ENCODE results near the gene ANKRD44.
A peak's percentile ranks its signal among the peaks of the same experiment; 100 is the strongest.

The ANKRD44 gene

DNA sequence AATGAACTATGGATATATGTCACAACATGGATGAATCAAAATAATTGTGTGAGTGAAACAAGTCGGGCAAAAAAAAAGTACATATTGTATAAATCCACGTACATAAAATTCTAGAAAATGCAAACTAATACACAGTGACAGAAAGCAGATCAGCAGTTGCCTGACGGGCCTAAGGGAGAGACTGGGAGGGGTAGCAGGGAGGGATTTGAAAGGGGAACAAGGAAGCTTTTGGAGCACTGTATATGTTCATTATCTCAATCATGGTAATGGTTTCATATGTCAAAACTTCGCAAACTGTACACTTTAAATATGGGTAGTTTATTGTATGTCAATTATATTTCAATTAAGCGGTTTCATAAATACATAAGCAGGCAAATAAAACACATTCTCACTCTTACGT is 153.8 kb downstream of the ANKRD44 start:
- no peak overlapping the region for H2AFZ ChIP-seq (ENCODE audit: low read length)
- no peaks in the 10 kb centered on the region for H3F3A ChIP-seq (ENCODE audit: low read depth)
- H3K36me3 ChIP-seq (ENCODE audit: insufficient read depth, low read length), result peaks cover 5% of the 10 kb centered on the region; the same call in 1 of the 2 replicates
- H3K4me2 ChIP-seq (ENCODE audit: low read depth, low read length, poor library complexity, severe bottlenecking), result no peak overlapping the region
- H4K20me1 ChIP-seq (ENCODE audit: insufficient read depth, low read length, poor library complexity, severe bottlenecking), result no peaks in the 10 kb centered on the region
- H3K4me1 ChIP-seq (ENCODE audit: insufficient read depth, low read length, poor library complexity, severe bottlenecking), result peaks cover 15% of the 10 kb centered on the region
- H3K4me3 ChIP-seq (ENCODE audit: low read length, poor library complexity, severe bottlenecking), result no peak overlapping the region
- peaks cover 35% of the 10 kb centered on the region for H3K79me2 ChIP-seq (ENCODE audit: insufficient read depth, low read length)
- TF ChIP-seq EZH2phosphoT487 (IDR thresholded peaks at IDR 0.05; ENCODE audit: borderline replicate concordance), result no peak
- TF ChIP-seq, protein P1, sequence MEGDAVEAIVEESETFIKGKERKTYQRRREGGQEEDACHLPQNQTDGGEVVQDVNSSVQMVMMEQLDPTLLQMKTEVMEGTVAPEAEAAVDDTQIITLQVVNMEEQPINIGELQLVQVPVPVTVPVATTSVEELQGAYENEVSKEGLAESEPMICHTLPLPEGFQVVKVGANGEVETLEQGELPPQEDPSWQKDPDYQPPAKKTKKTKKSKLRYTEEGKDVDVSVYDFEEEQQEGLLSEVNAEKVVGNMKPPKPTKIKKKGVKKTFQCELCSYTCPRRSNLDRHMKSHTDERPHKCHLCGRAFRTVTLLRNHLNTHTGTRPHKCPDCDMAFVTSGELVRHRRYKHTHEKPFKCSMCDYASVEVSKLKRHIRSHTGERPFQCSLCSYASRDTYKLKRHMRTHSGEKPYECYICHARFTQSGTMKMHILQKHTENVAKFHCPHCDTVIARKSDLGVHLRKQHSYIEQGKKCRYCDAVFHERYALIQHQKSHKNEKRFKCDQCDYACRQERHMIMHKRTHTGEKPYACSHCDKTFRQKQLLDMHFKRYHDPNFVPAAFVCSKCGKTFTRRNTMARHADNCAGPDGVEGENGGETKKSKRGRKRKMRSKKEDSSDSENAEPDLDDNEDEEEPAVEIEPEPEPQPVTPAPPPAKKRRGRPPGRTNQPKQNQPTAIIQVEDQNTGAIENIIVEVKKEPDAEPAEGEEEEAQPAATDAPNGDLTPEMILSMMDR (conservative IDR thresholded peaks at IDR 0.05; ENCODE audit: low read length), result no peak
- no peaks in the 10 kb centered on the region for H3K27me3 ChIP-seq (ENCODE audit: insufficient read depth, low read length, poor library complexity, severe bottlenecking)
- H3K9me2 ChIP-seq (replicated peaks; ENCODE audit: low read depth, low read length), result no peaks in the 10 kb centered on the region
- no peaks in the 10 kb centered on the region for H3K9me3 ChIP-seq (ENCODE audit: insufficient read depth, low read depth, low read length)
- no peak overlapping the region for H3K9ac ChIP-seq (ENCODE audit: low read depth, low read length, poor library complexity, severe bottlenecking)

DNA sequence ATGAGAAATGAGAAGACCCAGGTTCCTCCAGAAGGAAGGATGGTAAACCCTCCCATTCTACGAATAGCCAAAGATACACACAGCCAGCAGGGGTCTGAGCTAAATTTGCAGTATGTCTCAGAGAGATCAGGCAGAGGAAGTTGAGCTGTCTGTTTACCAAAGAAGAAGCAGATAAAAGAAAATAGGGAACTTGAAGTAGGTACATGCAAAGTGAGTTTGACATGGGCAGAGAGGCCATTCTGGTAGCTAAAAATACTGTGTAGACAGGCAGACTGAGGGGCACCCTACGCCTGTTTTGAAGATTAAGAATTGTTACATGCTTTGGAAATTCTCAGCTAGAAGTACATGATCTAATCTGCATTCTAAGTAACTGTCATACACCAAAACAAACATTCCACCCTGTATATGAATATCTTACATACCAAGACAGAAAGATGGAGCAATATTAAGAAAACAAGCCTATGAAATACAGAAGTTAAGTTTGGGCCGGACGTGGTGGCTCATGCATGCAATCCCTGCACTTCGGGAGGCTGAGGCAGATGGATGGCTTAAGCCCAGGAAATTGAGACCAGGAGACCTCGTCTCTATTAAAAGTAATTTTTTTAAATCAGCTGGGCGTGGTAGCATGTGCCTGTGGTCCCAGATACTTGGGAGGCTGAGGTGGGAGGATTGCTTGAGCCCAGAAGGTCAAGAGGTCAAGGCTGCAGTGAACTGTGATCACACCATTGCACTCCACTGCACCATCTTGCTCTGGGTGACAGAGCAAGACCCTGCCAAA is 157.9 kb downstream of the ANKRD44 start:
- H3K4me2 ChIP-seq (ENCODE audit: low read depth, low read length, poor library complexity, severe bottlenecking), result peak overlapping the region; percentile 17
- H3K9me2 ChIP-seq (replicated peaks; ENCODE audit: low read depth, low read length), result no peaks in the 10 kb centered on the region
- peaks cover 53% of the 10 kb centered on the region for H3K79me2 ChIP-seq (ENCODE audit: insufficient read depth, low read length)
- no peaks in the 10 kb centered on the region for H3K9me3 ChIP-seq (ENCODE audit: insufficient read depth, low read depth, low read length)
- no peak overlapping the region for H2AFZ ChIP-seq (ENCODE audit: low read length)
- H3F3A ChIP-seq (ENCODE audit: low read depth), result no peaks in the 10 kb centered on the region
- no peaks in the 10 kb centered on the region for H4K20me1 ChIP-seq (ENCODE audit: insufficient read depth, low read length, poor library complexity, severe bottlenecking)
- no peak overlapping the region for H3K9ac ChIP-seq (ENCODE audit: low read depth, low read length, poor library complexity, severe bottlenecking)
- no peak overlapping the region for H3K4me3 ChIP-seq (ENCODE audit: low read length, poor library complexity, severe bottlenecking)
- no peaks in the 10 kb centered on the region for H3K27me3 ChIP-seq (ENCODE audit: insufficient read depth, low read length, poor library complexity, severe bottlenecking)
- no peak for TF ChIP-seq EZH2phosphoT487 (IDR thresholded peaks at IDR 0.05; ENCODE audit: borderline replicate concordance)
- TF ChIP-seq, protein P1 (conservative IDR thresholded peaks at IDR 0.05; ENCODE audit: low read length), result peak; percentile 27; the same call in 1 of the 2 replicates
- peaks cover 5% of the 10 kb centered on the region; the same call in 1 of the 2 replicates for H3K36me3 ChIP-seq (ENCODE audit: insufficient read depth, low read length)
- peaks cover 13% of the 10 kb centered on the region for H3K4me1 ChIP-seq (ENCODE audit: insufficient read depth, low read length, poor library complexity, severe bottlenecking)

- H2AFZ ChIP-seq (ENCODE audit: low read length), result no peak overlapping the region
- no peak overlapping the region for H3K4me2 ChIP-seq (ENCODE audit: low read depth, low read length, poor library complexity, severe bottlenecking)
- no peaks in the 10 kb centered on the region for H3K36me3 ChIP-seq (ENCODE audit: insufficient read depth, low read length)
- no peak overlapping the region for H3K4me3 ChIP-seq (ENCODE audit: low read length, poor library complexity, severe bottlenecking)
- no peaks in the 10 kb centered on the region for H4K20me1 ChIP-seq (ENCODE audit: insufficient read depth, low read length, poor library complexity, severe bottlenecking)
- peaks cover 41% of the 10 kb centered on the region for H3K79me2 ChIP-seq (ENCODE audit: insufficient read depth, low read length)
- no peak overlapping the region for H3K9ac ChIP-seq (ENCODE audit: low read depth, low read length, poor library complexity, severe bottlenecking)
- peaks cover 24% of the 10 kb centered on the region for H3K4me1 ChIP-seq (ENCODE audit: insufficient read depth, low read length, poor library complexity, severe bottlenecking)
- no peaks in the 10 kb centered on the region for H3K9me3 ChIP-seq (ENCODE audit: insufficient read depth, low read depth, low read length)
- TF ChIP-seq EZH2phosphoT487 (IDR thresholded peaks at IDR 0.05; ENCODE audit: borderline replicate concordance), result no peak
- TF ChIP-seq, protein P1 (conservative IDR thresholded peaks at IDR 0.05; ENCODE audit: low read length), result no peak
- H3K27me3 ChIP-seq (ENCODE audit: insufficient read depth, low read length, poor library complexity, severe bottlenecking), result no peaks in the 10 kb centered on the region
- peaks cover 9% of the 10 kb centered on the region; the same call in 1 of the 2 replicates for H3F3A ChIP-seq (ENCODE audit: low read depth)
- H3K9me2 ChIP-seq (replicated peaks; ENCODE audit: low read depth, low read length), result no peaks in the 10 kb centered on the region
Measured at GRCh38 chr2:197149546-197149945, 161.0 kb downstream of the ANKRD44 start.
